Uterus (tissue), 4 donors: Measurements from ENCODE around the gene CLTC. TPM values are rescaled to one million over a fixed set of nuclear protein-coding genes. Genes with fewer than 3 reads are reported as not detected.

ENCODE experiments used
- DNase-seq, 2 donors: peaks; one replicate each; pipeline ENCODE4 v3.0.0-alpha.2; 2019 to 2020
- H3K27ac ChIP-seq, 2 donors: fragments of 200-600 bp; sonication (generic); 1 replicate in 1 of 2; 2 replicates in 1 of 2; pipeline ENCODE4 v1.5.1; 2016 to 2018
- H3K27me3 ChIP-seq, 2 donors: fragments of 200-600 bp; sonication (generic); one replicate each; pipeline ENCODE4 v1.5.1; 2018 to 2019; ENCODE audit warnings: control low read depth in 1 of 2
- H3K36me3 ChIP-seq, 2 donors: fragments of 200-600 bp; sonication (generic); one replicate each; pipeline ENCODE4 v1.5.1; 2019; ENCODE audit warnings: control low read depth in 1 of 2
- H3K4me1 ChIP-seq, 2 donors: fragments of 200-600 bp; sonication (generic); one replicate each; pipeline ENCODE4 v1.5.1; 2018 to 2019; ENCODE audit warnings: control low read depth in 1 of 2
- H3K4me3 ChIP-seq, 2 donors: fragments of 200-600 bp; sonication (generic); 1 replicate in 1 of 2; 2 replicates in 1 of 2; pipeline ENCODE4 v1.5.1; 2018 to 2019; ENCODE audit warnings: mild to moderate bottlenecking in 1 of 2
- H3K9me3 ChIP-seq, 2 donors: fragments of 200-600 bp; sonication (generic); one replicate each; pipeline ENCODE4 v1.5.1; 2019; ENCODE audit warnings: control low read depth in 1 of 2
- CTCF ChIP-seq, 4 experiments: fragments of 200-600 bp in 2 of 4; fragments of 450-650 bp in 2 of 4; sonication (generic) in 2 of 4; IDR thresholded peaks; one replicate each; pipeline ENCODE4 v1.5.1; 2016 to 2019; ENCODE audit warnings: antibody characterized with exemption in 4 of 4, mild to moderate bottlenecking in 2 of 4, moderate library complexity in 1 of 4
- POLR2A ChIP-seq, 2 donors: fragments of 450-650 bp; IDR thresholded peaks; one replicate each; pipeline ENCODE4 v1.6.1; 2016; ENCODE audit warnings: antibody characterized with exemption in 2 of 2, mild to moderate bottlenecking in 1 of 2, moderate library complexity in 1 of 2
- intact Hi-C: fragments of 100-400 bp; cut with DNase I; formaldehyde crosslinking; loops from one replicate; pipeline ENCODE4 v1.15.1; 2023; ENCODE audit warnings: low total_unique reads
- total RNA-seq, 4 donors: library from RNA; depleted of rRNA in 3 of 4; stranded (reverse); fragments of >200 nt in 3 of 4; gene quantifications; one replicate each; pipeline versions ENCODE4 v1.1.0 to v1.2.4, GENCODE V29; 2014 to 2023
- donor health status: DM: yes; HTN: yes; CAD: no.

Gene CLTC
- total RNA-seq, 4 donors from 2014 or later: 89.7 to 463 (median 245) TPM

- no peaks in the 10 kb centered on the region for H3K9me3 ChIP-seq
- no peak overlapping the region for H3K27ac ChIP-seq
- H3K4me3 ChIP-seq: no peak overlapping the region
- DNase-seq: no peak
- H3K36me3 ChIP-seq: no peaks in the 10 kb centered on the region
- H3K4me1 ChIP-seq: peaks cover 0 to 6% of the 10 kb centered on the region in 2 donors
- no peaks in the 10 kb centered on the region for H3K27me3 ChIP-seq
- intact Hi-C loops: no loop called here
- no peak for TF ChIP-seq POLR2A (IDR thresholded peaks at IDR 0.05)
- no peak for TF ChIP-seq CTCF (IDR thresholded peaks at IDR 0.05)
Measured at GRCh38 chr17:59638553-59638952, 18.9 kb downstream of the CLTC start.

- intact Hi-C loops: no loop called here
- H3K9me3 ChIP-seq: no peaks in the 10 kb centered on the region
- H3K27ac ChIP-seq: no peak overlapping the region
Measured at GRCh38 chr17:59641799-59642484, 22.2 kb downstream of the CLTC start.

GRCh38 chr17:59642565-59642964 lies 22.9 kb downstream of the CLTC start:
- Histone ChIP-seq H3K27ac (no peak overlapping the region), H3K4me1 (peaks cover 0 to 8% of the 10 kb centered on the region in 2 donors), H3K36me3 (no peaks in the 10 kb centered on the region), H3K4me3 (no peak overlapping the region), H3K27me3 (no peaks in the 10 kb centered on the region), H3K9me3 (no peaks in the 10 kb centered on the region)
- intact Hi-C loops: no loop called here
- DNase-seq: no peak
- TF ChIP-seq POLR2A (IDR thresholded peaks at IDR 0.05) (no peak), CTCF (IDR thresholded peaks at IDR 0.05) (no peak)

More at GRCh38 chr17:59641799-59642484, 22.2 kb downstream of the CLTC start:
- Histone ChIP-seq H3K36me3 (no peaks in the 10 kb centered on the region), H3K27me3 (no peaks in the 10 kb centered on the region), H3K4me3 (no peak overlapping the region), H3K4me1 (peaks cover 0 to 8% of the 10 kb centered on the region in 2 donors)
- no peak for DNase-seq
- TF ChIP-seq POLR2A (IDR thresholded peaks at IDR 0.05): no peak
- TF ChIP-seq CTCF (IDR thresholded peaks at IDR 0.05): no peak

- TF ChIP-seq CTCF (IDR thresholded peaks at IDR 0.05) (no peak), POLR2A (IDR thresholded peaks at IDR 0.05) (no peak)
- no peaks in the 10 kb centered on the region for H3K9me3 ChIP-seq
- H3K4me3 ChIP-seq: no peak overlapping the region
- intact Hi-C loops: no loop called here
- no peak for DNase-seq
- H3K27me3 ChIP-seq: no peaks in the 10 kb centered on the region
- peaks cover 0 to 8% of the 10 kb centered on the region in 2 donors for H3K4me1 ChIP-seq
- no peaks in the 10 kb centered on the region for H3K36me3 ChIP-seq
- no peak overlapping the region for H3K27ac ChIP-seq
Measured at GRCh38 chr17:59643159-59644140, 23.8 kb downstream of the CLTC start.

- H3K36me3 ChIP-seq: no peaks in the 10 kb centered on the region
- no peak overlapping the region for H3K4me3 ChIP-seq
- H3K27ac ChIP-seq: no peak overlapping the region
- H3K4me1 ChIP-seq: peaks cover 0 to 5% of the 10 kb centered on the region in 2 donors
- no peaks in the 10 kb centered on the region for H3K27me3 ChIP-seq
- intact Hi-C loops: no loop called here
- DNase-seq: no peak
- TF ChIP-seq POLR2A (IDR thresholded peaks at IDR 0.05) (no peak), CTCF (IDR thresholded peaks at IDR 0.05) (no peak)
- H3K9me3 ChIP-seq: no peaks in the 10 kb centered on the region
Measured at GRCh38 chr17:59647288-59647687, 27.6 kb downstream of the CLTC start.
